OCI-LY3 (cell line): ENCODE data around the gene SPC24.

Experiments
- CTCF ChIP-seq: fragments of 200-600, 300-600 bp; sonication (generic); IDR thresholded peaks from 2 replicates; pipeline ENCODE4 v1.5.1; 2014; ENCODE audit warnings: antibody characterized with exemption, low read length, low read depth
- EZH2phosphoT487 ChIP-seq: fragments of 200-600 bp; shearing (Covaris generic); IDR thresholded peaks from 2 replicates; pipeline ENCODE4 v1.6.1; 2018; ENCODE audit warnings: antibody characterized with exemption, mixed run types, low read depth

GRCh38 chr19:11198769-11199424 lies 43.3 kb upstream of the SPC24 start:
- TF ChIP-seq CTCF (no peak), EZH2phosphoT487 (no peak)
